ENCODE data around the gene PARVG.

The PARVG gene

GRCh38 chr22:44136112-44136511, 44.6 kb upstream of the PARVG start:
- no peak for DNase-seq (ENCODE audit: low spot score)
- in situ Hi-C loops (cut with MboI; ENCODE audit: low sequenced_read_pairs, unreplicated experiment): no loop called here
- TF ChIP-seq, protein P1, sequence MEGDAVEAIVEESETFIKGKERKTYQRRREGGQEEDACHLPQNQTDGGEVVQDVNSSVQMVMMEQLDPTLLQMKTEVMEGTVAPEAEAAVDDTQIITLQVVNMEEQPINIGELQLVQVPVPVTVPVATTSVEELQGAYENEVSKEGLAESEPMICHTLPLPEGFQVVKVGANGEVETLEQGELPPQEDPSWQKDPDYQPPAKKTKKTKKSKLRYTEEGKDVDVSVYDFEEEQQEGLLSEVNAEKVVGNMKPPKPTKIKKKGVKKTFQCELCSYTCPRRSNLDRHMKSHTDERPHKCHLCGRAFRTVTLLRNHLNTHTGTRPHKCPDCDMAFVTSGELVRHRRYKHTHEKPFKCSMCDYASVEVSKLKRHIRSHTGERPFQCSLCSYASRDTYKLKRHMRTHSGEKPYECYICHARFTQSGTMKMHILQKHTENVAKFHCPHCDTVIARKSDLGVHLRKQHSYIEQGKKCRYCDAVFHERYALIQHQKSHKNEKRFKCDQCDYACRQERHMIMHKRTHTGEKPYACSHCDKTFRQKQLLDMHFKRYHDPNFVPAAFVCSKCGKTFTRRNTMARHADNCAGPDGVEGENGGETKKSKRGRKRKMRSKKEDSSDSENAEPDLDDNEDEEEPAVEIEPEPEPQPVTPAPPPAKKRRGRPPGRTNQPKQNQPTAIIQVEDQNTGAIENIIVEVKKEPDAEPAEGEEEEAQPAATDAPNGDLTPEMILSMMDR (IDR thresholded peaks at IDR 0.05; ENCODE audit: borderline replicate concordance, control extremely low read depth, extremely low read depth, insufficient read depth, missing control alignments): no peak

DNA sequence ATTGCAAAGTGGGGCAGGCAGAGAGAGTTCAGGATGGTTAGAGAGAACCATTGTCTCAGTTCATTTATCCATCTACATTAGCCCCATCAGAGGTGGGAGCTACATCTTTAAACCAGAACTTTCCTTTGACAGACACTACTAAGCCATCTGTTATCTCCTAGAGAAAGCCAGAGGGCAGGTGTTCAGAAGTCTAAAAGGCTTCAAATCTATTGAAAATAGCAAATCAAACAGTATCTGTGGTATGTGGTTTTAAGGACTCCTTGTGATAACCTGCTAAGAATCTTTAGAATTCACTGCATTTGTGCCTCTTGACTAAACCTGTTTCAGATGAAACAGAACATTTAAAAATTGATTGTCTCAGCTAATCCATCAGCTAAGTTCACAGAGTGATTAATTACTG, 43.9 kb upstream of the PARVG start:
- DNase-seq (ENCODE audit: low spot score): no peak
- in situ Hi-C loops (cut with MboI; ENCODE audit: low sequenced_read_pairs, unreplicated experiment): no loop called here
- TF ChIP-seq, protein P1 (IDR thresholded peaks at IDR 0.05; ENCODE audit: borderline replicate concordance, control extremely low read depth, extremely low read depth, insufficient read depth, missing control alignments): no peak

DNA sequence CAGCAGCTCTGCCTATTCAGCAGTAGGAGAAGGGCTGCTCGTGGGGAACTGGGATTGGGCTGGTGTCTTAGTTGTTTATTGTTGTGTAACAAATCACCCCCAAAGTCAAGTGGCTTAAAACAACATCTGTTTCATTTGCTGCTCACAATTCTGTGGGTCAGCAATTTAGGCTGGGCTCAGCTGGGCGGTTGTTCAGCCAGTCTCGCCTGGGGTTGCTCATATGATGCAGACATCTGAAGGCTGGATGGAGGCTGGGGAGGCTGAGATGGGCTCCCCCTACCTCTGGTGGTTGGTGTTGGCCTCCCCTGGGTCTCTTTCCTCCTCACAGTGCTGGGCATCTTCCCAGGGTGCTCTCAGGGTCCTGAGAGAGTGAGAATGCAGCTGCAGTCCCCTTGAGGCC, 43.3 kb upstream of the PARVG start:
- no peak for DNase-seq (ENCODE audit: low spot score)
- in situ Hi-C loops (cut with MboI; ENCODE audit: low sequenced_read_pairs, unreplicated experiment): no loop called here
- TF ChIP-seq, protein P1 (IDR thresholded peaks at IDR 0.05; ENCODE audit: borderline replicate concordance, control extremely low read depth, extremely low read depth, insufficient read depth, missing control alignments): no peak

- no peak for DNase-seq (ENCODE audit: low spot score)
- TF ChIP-seq, protein P1 (IDR thresholded peaks at IDR 0.05; ENCODE audit: borderline replicate concordance, control extremely low read depth, extremely low read depth, insufficient read depth, missing control alignments): no peak
- in situ Hi-C loops (cut with MboI; ENCODE audit: low sequenced_read_pairs, unreplicated experiment): no loop called here
These were observed 41.0 kb upstream of the PARVG start for GRCh38 chr22:44139773-44140172.

GRCh38 chr22:44142421-44143104, 38.2 kb upstream of the PARVG start:
- in situ Hi-C loops (cut with MboI; ENCODE audit: low sequenced_read_pairs, unreplicated experiment): no loop called here
- no peak for DNase-seq (ENCODE audit: low spot score)
- TF ChIP-seq, protein P1 (IDR thresholded peaks at IDR 0.05; ENCODE audit: borderline replicate concordance, control extremely low read depth, extremely low read depth, insufficient read depth, missing control alignments): no peak

GRCh38 chr22:44143105-44143474, 37.6 kb upstream of the PARVG start:
- in situ Hi-C loops (cut with MboI; ENCODE audit: low sequenced_read_pairs, unreplicated experiment): no loop called here
- TF ChIP-seq, protein P1 (IDR thresholded peaks at IDR 0.05; ENCODE audit: borderline replicate concordance, control extremely low read depth, extremely low read depth, insufficient read depth, missing control alignments): no peak
- DNase-seq (ENCODE audit: low spot score): no peak
